GM18520 (cell line): Measurements from ENCODE around the gene TMEM183A.
"Not testable (repeated sequence)": the region's sequence is repeated elsewhere in the genome, so short reads cannot be mapped to it uniquely, and the experiment has no call there.

Experiments used
- ATAC-seq: cut with Tn5 transposase; IDR thresholded peaks from one replicate; pipeline ENCODE4 v1.9.1; 2021; ENCODE audit not compliant: unreplicated experiment

The TMEM183A gene

GRCh38 chr1:202987255-202987654 lies 19.9 kb upstream of the TMEM183A start:
- no peak for ATAC-seq

- no peak for ATAC-seq
Observed at GRCh38 chr1:202987922-202988583, 19.1 kb upstream of the TMEM183A start.

GRCh38 chr1:202989879-202990278 lies 17.3 kb upstream of the TMEM183A start:
- no peak for ATAC-seq

GRCh38 chr1:202991112-202991511 lies 16.1 kb upstream of the TMEM183A start:
- ATAC-seq, result no peak

GRCh38 chr1:202994756-202995155 lies 12.4 kb upstream of the TMEM183A start:
- ATAC-seq, result no peak

GRCh38 chr1:202998836-202999750 lies 8.1 kb upstream of the TMEM183A start:
- no peak for ATAC-seq

- no peak for ATAC-seq
Observed at GRCh38 chr1:203000217-203000944, 6.8 kb upstream of the TMEM183A start.

GRCh38 chr1:203001986-203002385 lies 5.2 kb upstream of the TMEM183A start:
- ATAC-seq, result no peak

- no peak for ATAC-seq
Observed at GRCh38 chr1:203002951-203003350, 4.2 kb upstream of the TMEM183A start.

GRCh38 chr1:203005395-203006142 lies 1.6 kb upstream of the TMEM183A start:
- ATAC-seq, result not testable (repeated sequence)

GRCh38 chr1:203009185-203009584 lies 2.0 kb downstream of the TMEM183A start:
- no peak for ATAC-seq

GRCh38 chr1:203011582-203011981 lies 4.4 kb downstream of the TMEM183A start:
- no peak for ATAC-seq

- ATAC-seq, result no peak
Observed at GRCh38 chr1:203017061-203017460, 9.9 kb downstream of the TMEM183A start.

- ATAC-seq, result no peak
Observed at GRCh38 chr1:203017692-203018091, 10.5 kb downstream of the TMEM183A start.

GRCh38 chr1:203022855-203023254 lies 15.7 kb downstream of the TMEM183A start:
- not testable (repeated sequence) for ATAC-seq

- no peak for ATAC-seq
Observed at GRCh38 chr1:203025686-203026030, 18.5 kb downstream of the TMEM183A start.

GRCh38 chr1:203026031-203026665 lies 19.0 kb downstream of the TMEM183A start, which contains the start of gene PPFIA4:
TSS of gene PPFIA4 (plus strand) at chr1:203026491. CDS start at chr1:203039009, 12,518 bp downstream.
- peak; percentile 44 for ATAC-seq

- ATAC-seq, result no peak
Observed at GRCh38 chr1:203026666-203027663, 19.8 kb downstream of the TMEM183A start.
